Measurements from ENCODE around the gene KLF5.

DNA sequence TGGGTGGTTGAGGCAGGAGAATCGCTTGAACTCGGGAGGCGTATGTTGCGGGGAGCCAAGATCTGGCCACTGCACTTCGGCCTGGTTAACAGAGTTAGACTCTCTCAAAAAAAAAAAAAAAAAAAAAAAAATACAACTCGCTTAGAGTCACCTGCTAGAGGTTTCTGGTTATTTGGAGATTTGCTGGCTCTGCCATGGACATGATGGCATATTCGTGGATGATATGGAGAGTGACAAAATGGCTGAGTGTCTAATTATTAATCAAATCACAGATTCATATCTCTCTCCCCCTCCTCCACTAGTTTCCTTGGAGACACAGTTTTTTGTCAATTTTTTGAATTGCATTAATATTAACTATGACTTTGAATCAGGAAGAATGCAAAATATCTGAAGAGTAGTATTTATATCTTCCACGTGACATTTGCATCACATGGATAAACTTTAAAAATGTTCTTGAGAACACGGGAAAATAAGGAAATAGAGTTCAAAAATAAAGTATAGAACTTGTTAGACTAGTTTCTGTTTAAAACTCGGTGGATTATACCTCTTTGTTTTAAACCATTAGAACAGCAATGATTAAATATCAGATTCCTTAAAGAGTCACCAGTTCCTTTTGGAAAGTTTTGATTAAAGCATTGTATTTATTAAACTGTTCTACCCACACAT lies 47.8 kb downstream of the KLF5 start:
- TF ChIP-seq, protein P1, sequence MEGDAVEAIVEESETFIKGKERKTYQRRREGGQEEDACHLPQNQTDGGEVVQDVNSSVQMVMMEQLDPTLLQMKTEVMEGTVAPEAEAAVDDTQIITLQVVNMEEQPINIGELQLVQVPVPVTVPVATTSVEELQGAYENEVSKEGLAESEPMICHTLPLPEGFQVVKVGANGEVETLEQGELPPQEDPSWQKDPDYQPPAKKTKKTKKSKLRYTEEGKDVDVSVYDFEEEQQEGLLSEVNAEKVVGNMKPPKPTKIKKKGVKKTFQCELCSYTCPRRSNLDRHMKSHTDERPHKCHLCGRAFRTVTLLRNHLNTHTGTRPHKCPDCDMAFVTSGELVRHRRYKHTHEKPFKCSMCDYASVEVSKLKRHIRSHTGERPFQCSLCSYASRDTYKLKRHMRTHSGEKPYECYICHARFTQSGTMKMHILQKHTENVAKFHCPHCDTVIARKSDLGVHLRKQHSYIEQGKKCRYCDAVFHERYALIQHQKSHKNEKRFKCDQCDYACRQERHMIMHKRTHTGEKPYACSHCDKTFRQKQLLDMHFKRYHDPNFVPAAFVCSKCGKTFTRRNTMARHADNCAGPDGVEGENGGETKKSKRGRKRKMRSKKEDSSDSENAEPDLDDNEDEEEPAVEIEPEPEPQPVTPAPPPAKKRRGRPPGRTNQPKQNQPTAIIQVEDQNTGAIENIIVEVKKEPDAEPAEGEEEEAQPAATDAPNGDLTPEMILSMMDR (IDR thresholded peaks at IDR 0.05 in 4 of 5, conservative IDR thresholded peaks at IDR 0.05 in 1 of 5), result no peak
- no peak for TF ChIP-seq POLR2A (IDR thresholded peaks at IDR 0.05)
